Colonic mucosa (tissue), 4 donors: Measurements from ENCODE around the gene UCHL5. TPM values are rescaled to one million over a fixed set of nuclear protein-coding genes. Genes with fewer than 3 reads are reported as not detected.
"Not testable (repeated sequence)": the region's sequence is repeated elsewhere in the genome, so short reads cannot be mapped to it uniquely, and the experiment has no call there.

ENCODE experiments used
- DNase-seq: peaks from one replicate; pipeline ENCODE4 v3.0.0-alpha.2; 2020
- H3K27ac ChIP-seq: fragments of 200-600 bp; one replicate; pipeline ENCODE4 v1.8.0; 2021
- H3K27me3 ChIP-seq: fragments of 200-600 bp; one replicate; pipeline ENCODE4 v1.8.0; 2021
- H3K36me3 ChIP-seq: fragments of 200-600 bp; one replicate; pipeline ENCODE4 v1.8.0; 2021
- H3K4me1 ChIP-seq: fragments of 200-600 bp; one replicate; pipeline ENCODE4 v1.8.0; 2021; ENCODE audit warnings: mild to moderate bottlenecking
- H3K4me3 ChIP-seq: fragments of 200-600 bp; one replicate; pipeline ENCODE4 v1.8.0; 2021
- H3K9ac ChIP-seq, 2 donors: one replicate each; pipeline ENCODE4 v1.7.0; 2013; ENCODE audit warnings: control low read depth in 2 of 2, low read depth in 2 of 2, low read length in 2 of 2
- H3K9me3 ChIP-seq: fragments of 200-600 bp; one replicate; pipeline ENCODE4 v1.8.0; 2021
- intact Hi-C: fragments of 100-400 bp; cut with DNase I; formaldehyde crosslinking; loops from one replicate; pipeline ENCODE4 v1.14.1; 2022
- total RNA-seq, 2 donors: library from RNA; stranded (reverse); fragmentation: NEBNext Ultra II Directional in 1 of 2; extraction: Animal tissue kit (Norgen Biotek cat#: 25700) in 1 of 2; gene quantifications; one replicate each; pipeline ENCODE4 v1.2.1, GENCODE V29; 2021
- TF ChIP-seq, protein P1 (sequence below): fragments of 200-600 bp; IDR thresholded peaks from one replicate; pipeline ENCODE4 v1.8.0; 2022; ENCODE audit warnings: antibody characterized with exemption, mild to moderate bottlenecking
- donor health status: healthy.
- donor health status: DM: no; HTN: no; CAD: no.
- donor health status: DM: no; HTN: no; CAD: no.

Gene UCHL5
- total RNA-seq, 2 donors from 2014 or later, result 33.9 to 46.5 TPM

DNA sequence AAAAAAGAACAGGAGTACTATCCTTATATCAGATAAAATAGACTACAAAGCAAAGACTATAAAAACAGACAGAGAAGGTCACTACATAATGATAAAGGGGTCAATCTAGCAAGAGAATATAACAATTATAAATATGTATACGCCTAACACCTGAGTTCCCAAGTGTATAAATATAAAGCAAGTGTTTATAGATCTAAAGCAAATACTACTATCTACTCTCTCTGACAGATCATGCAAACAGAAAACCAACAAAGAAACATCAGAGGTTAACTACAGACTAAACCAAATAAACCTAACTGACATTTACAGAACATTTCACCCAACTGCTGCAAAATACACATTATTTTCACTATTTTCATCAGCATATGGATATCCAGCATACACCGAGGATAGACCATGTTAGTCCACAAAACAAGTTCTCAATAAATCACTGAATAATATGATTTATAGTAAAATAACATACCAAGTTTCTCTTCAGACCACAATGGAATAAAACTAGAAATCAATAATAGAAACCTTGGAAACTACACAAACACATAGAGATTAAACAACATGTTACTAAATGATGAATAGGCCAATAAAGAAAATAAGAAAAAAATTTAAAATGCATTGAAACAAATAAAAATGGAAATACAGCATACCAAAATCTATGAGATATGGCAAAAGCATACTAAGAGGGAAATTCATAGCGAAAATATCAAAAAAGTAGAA, 22.7 kb downstream of the UCHL5 start:
- H3K27me3 ChIP-seq, result no peaks in the 10 kb centered on the region
- no peak overlapping the region for H3K4me3 ChIP-seq
- H3K27ac ChIP-seq, result no peak overlapping the region
- DNase-seq, result no peak
- H3K9me3 ChIP-seq, result no peaks in the 10 kb centered on the region
- no peaks in the 10 kb centered on the region for H3K36me3 ChIP-seq
- intact Hi-C loops, result no loop called here
- no peak overlapping the region for H3K9ac ChIP-seq
- H3K4me1 ChIP-seq, result no peaks in the 10 kb centered on the region
- TF ChIP-seq, protein P1, sequence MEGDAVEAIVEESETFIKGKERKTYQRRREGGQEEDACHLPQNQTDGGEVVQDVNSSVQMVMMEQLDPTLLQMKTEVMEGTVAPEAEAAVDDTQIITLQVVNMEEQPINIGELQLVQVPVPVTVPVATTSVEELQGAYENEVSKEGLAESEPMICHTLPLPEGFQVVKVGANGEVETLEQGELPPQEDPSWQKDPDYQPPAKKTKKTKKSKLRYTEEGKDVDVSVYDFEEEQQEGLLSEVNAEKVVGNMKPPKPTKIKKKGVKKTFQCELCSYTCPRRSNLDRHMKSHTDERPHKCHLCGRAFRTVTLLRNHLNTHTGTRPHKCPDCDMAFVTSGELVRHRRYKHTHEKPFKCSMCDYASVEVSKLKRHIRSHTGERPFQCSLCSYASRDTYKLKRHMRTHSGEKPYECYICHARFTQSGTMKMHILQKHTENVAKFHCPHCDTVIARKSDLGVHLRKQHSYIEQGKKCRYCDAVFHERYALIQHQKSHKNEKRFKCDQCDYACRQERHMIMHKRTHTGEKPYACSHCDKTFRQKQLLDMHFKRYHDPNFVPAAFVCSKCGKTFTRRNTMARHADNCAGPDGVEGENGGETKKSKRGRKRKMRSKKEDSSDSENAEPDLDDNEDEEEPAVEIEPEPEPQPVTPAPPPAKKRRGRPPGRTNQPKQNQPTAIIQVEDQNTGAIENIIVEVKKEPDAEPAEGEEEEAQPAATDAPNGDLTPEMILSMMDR, result no peak

DNA sequence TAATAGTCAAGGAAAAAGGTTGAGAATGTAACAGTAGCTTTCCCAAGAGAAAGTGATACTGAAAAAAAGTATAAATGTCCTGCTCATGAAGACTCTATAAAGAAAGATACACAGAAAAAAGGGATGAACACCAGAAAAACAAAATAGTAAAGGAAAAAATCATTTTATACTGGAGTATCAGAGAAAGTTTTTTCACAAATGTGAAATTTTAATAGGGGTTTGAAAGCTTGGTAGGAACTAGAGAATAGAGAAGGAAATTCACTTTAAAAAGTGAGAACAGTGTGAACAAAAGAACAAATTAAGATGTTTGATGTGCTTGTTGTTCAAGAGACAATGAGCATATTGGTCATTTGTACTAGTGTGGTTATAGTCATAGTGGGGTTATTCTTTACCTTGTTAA, 25.6 kb downstream of the UCHL5 start:
- Histone ChIP-seq H3K9me3 (no peaks in the 10 kb centered on the region), H3K4me3 (no peak overlapping the region), H3K27ac (no peak overlapping the region), H3K27me3 (no peaks in the 10 kb centered on the region), H3K4me1 (no peaks in the 10 kb centered on the region), H3K9ac (no peak overlapping the region), H3K36me3 (no peaks in the 10 kb centered on the region)
- TF ChIP-seq, protein P1, result no peak
- intact Hi-C loops, result no loop called here
- no peak for DNase-seq

DNA sequence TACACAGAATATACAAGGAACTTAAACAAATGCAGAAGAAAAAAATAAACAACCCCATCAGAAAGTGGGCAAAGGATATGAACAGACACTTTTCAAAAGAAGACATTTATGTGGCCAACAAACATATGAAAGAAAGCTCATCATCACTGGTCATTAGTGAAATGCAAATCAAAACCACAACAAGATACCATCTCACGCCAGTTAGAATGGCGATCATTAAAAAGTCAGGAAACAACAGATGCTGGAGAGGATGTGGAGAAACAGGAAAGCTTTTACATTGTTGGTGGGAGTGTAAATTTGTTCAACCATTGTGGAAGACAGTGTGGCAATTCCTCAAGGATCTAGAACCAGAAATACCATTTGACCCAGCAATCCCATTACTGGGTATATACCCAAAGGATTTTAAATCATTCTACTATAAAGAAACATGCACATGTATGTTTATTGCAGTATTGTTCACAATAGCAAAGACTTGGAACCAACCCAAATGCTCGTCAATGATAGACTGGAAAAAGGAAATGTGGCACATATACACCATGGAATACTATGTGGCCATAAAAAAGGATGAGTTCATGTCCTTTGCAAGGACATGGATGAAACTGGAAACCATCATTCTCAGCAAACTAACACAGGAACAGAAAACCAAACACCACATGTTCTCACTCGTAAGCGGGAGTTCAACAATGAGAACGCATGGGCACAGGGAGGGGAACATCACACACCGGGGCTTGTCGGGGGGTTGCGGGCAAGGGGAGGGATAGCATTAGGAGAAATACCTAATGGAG, 26.3 kb downstream of the UCHL5 start:
- H3K27ac ChIP-seq, intact Hi-C loops, DNase-seq: not testable (repeated sequence)

DNA sequence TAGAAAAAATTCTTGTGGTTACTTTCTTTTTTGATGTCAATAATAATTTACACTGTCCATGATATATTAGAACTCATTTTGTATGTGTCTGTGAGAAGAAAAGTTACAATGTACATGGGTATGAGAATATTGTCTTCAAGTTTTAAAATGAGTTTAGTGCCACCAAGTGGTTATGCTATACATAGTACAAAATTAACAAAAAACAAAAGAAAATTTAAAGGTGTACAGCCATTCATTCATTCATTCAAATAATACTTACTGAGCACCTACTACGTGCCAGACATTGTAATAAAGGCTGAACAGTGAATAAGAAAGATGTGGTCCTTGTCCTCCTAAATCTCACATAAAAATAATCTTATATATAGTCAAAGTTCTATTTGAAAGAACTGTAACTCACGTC, 27.7 kb downstream of the UCHL5 start:
- H3K4me1 ChIP-seq, result no peaks in the 10 kb centered on the region
- no peaks in the 10 kb centered on the region for H3K27me3 ChIP-seq
- intact Hi-C loops, result no loop called here
- no peak overlapping the region for H3K4me3 ChIP-seq
- H3K9ac ChIP-seq, result no peak overlapping the region
- TF ChIP-seq, protein P1, result no peak
- H3K36me3 ChIP-seq, result no peaks in the 10 kb centered on the region
- DNase-seq, result no peak
- no peaks in the 10 kb centered on the region for H3K9me3 ChIP-seq
- no peak overlapping the region for H3K27ac ChIP-seq

More for the DNA sequence above, 26.3 kb downstream of the UCHL5 start:
- not testable (repeated sequence) for H3K9me3 ChIP-seq, H3K4me3 ChIP-seq, H3K36me3 ChIP-seq, H3K9ac ChIP-seq, H3K27me3 ChIP-seq, H3K4me1 ChIP-seq

DNA sequence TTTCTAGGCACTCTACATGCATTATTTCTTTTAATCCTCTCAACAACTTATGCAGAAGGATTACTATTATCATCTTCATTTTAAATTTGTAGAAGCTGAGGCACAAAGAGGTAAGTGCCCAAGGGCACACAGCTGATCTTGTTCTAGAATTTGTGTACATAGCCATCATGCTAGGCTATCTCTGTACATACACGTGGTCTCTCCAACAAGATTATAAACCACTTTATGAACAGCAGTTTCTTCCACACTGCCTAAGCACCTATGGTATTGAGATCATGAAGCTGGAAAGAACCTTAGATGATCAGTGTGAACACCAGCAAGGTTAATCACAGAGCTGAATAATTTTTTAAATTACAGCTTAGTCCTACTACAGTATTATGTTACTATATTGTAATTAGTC, 28.9 kb downstream of the UCHL5 start:
- Histone ChIP-seq H3K9ac (no peak overlapping the region), H3K4me1 (no peaks in the 10 kb centered on the region), H3K36me3 (no peaks in the 10 kb centered on the region), H3K9me3 (no peaks in the 10 kb centered on the region), H3K4me3 (no peak overlapping the region), H3K27ac (no peak overlapping the region), H3K27me3 (no peaks in the 10 kb centered on the region)
- no peak for DNase-seq
- intact Hi-C loops, result no loop called here
- TF ChIP-seq, protein P1, result no peak

DNA sequence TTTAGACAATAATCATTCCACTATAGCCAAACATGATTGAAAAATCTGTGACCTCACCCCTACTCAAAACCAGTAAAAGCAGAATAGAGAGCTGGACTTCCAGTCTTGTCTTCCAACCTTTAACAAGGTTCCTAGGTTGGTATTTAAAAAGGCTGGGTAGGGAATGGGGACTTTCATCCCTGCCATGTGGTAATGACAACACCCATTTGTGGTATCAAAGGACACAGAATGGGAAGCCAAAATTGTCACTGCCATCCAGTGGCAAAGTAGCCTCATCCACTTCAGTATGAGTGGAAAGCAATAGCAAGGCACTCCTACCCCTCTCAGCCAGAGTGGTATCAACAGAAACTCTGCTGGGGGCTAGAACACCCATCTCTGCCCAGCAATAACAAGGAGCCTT, 33.9 kb downstream of the UCHL5 start:
- intact Hi-C loops, result no loop called here
- Histone ChIP-seq H3K36me3 (no peaks in the 10 kb centered on the region), H3K4me1 (no peaks in the 10 kb centered on the region), H3K27ac (no peak overlapping the region), H3K9me3 (no peaks in the 10 kb centered on the region), H3K4me3 (no peak overlapping the region), H3K27me3 (no peaks in the 10 kb centered on the region), H3K9ac (no peak overlapping the region)
- DNase-seq, result no peak
- TF ChIP-seq, protein P1, result no peak
